ENCODE data around the gene RNF150. TPM values are rescaled to one million over a fixed set of nuclear protein-coding genes. Genes with fewer than 3 reads are reported as not detected.
"Not testable (repeated sequence)": the region's sequence is repeated elsewhere in the genome, so short reads cannot be mapped to it uniquely, and the experiment has no call there.

RNF150 gene
- total RNA-seq, 1 donor from 2014 or later, result 1.6 TPM

DNA sequence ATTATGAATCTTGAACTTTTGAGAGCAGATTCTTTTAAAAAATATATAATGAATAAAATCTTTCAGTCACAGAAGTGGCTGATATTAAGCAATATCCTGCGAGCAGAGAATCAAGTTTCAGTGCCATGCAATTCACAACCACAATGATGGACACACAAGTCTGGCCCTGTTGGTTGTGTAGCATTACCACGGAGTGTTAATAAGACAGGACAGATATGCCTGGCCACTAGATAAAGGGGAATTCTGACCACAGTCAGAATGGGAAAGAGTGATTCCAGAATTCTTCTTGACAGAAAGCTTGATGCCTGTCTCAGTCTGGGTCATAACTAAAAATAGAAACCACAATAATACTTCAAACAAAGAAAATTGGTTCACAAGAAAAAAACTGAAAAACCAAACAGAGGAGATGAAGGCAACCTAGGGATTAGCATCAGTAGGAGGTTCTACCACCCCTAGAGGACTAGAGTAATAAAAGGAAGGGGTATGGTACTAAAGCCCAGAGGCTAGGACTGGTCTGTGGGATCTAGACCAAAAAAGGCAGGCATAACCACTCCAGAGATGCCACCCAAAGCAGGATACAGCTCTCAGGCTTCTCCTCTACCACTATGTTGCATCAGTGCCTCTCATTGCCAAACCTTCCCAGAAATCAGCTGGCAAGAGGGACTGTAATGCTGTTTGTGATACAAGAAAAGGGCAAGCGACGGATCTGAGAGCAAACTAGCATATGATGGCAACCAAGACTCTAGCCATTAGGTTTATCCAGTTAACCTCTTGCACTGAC, 59.0 kb downstream of the RNF150 start:
- no peak for ATAC-seq

DNA sequence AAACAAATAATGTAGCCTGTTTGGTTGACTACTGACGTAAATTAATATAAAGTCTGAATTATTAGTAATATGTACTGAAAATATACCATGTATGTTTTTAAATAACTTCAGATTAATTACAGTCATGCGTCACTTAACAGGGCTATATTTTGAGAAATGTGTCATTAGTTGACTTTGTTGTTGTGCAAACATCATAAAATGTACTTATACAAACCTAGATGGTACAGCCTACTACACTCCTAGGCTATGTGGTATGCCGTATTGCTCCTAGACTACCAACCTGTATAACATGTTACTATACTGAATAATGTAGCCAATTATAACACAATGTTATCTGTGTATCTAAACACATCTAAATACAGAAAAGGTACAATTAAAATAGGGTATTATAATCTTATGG, 66.6 kb downstream of the RNF150 start:
- ATAC-seq, result no peak

DNA sequence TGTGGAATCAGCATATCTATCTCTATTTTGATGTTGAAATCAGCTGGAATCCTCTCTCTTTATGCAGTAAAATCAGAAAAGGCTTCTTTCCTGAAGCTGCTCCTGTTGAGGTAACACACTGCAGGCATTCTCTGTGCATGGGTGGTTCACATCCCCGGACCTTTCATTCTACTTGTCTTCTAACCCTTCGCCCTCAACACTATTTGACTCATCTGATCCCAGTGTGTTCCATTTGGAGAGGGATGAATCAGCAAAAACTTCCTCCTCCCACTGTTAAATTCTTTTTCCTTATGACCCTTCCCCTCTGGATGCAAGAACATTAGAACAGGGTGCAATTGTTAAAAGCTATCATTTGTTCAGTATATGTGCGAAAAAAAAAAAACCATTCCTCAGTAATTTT, 67.4 kb downstream of the RNF150 start:
- ATAC-seq, result no peak

DNA sequence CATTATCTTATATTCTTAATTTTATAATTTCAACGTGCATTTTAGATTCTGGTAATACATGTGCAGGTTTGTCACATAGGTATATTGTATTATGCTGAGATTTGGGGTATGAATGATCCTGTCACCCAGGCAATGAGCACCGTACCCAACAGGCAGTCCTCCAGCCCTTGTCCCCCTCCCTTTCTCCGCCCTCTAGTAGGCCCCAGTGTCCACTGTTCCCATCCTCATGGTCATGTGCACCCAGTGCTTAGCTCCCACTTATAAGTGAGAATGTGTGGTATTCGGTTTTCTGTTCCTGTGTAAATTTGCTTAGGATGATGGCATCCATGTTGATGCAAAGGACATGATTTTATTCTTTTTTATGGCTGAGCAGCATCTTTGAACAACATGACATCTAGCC, 70.6 kb downstream of the RNF150 start:
- no peak for ATAC-seq

DNA sequence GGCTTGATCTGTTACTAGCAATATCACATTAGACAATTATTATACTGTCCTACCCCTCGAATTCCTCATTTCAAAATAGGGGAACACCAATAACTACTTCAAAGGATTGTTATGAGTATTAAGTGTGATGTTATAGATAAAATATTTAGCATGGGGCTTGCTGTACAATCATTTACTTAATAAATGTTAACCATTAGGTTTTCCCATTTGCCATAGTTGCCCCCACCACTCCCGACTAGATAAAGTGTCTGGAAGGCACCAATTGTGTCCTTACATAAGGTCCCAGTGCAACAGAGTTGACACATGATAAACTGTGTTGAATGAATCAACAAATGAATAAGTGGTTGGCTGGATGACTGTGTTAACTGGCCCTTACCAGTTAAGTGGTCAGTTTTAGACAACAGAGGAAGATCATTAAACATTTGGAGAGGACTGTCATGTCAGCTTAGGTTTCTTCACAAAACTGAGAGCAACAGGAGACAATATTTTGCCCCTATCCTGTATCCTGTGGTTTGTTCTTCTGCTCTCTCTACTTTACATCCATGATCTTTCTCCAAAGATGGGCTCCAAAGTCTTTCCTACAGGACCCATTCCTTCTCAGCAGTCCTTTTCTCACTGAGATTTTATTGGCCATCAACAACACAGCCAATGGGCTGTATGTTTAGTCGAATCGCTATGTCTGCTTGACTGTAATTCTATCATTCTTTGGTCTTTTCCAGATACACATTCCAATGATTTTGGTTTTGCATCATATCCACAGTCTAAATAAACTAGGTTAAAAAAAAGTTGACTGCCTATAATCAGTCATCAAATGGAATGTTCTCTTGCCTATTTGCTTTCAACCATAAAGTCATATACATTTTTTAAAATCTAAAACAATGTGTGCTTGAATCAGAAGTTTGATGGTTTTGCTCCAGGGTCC, 74.4 kb downstream of the RNF150 start:
- ATAC-seq, result no peak

DNA sequence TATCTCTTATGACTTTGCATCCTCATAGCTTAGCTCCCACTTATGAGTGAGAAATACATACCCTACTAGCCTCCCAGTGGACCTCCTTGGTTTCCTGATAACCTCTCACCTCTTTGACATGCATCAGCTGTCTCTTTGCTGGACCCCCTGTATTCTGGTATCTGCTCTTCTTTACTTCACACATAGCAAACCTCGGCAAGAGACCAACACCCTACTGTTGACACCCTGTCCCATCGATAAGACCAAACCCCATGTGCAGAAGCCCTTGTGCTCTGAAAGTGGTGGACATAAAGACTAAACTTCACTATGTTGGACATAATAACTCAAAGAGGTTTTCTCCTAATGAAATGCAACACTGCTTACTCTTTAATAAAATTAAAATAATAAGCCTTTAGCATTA, 75.7 kb downstream of the RNF150 start:
- no peak for ATAC-seq

DNA sequence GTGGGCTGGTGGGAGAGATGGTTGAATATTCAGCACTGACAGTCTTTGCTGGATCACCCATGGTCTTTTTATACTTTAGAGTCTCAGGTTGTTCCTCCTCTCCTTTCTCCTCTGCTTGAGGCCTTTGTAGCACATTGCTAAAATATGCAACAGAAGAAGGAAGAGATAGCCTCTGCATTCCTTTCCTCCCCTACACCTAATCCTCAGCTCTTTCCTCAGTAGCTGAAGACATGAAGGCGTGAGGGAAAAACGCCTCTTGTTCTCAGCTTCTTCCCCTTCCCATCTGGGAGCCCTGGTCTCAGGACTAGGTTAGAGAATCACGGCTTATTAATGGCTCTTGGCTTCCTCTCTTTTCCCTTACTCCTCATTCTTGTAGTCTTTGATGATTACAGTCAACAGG, 76.8 kb downstream of the RNF150 start:
- ATAC-seq, result no peak

DNA sequence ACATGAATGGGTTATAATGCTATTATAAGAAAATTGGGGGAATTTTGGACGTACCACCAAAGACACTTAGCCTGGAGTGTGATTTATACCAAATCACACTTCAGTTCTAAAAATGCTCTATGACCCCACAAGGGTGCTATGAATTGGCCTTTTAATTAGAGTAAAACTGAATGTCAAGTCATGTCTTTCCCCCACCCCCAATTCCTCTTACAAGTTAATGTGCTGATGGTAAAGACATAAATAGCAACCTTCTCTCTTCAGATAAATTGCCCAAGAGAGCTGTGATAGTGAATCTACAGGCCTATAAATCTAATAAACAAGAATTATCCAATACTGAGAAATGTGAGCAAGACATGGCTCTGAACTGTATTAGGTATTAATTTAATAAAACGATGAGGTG, 78.8 kb downstream of the RNF150 start:
- no peak for ATAC-seq

DNA sequence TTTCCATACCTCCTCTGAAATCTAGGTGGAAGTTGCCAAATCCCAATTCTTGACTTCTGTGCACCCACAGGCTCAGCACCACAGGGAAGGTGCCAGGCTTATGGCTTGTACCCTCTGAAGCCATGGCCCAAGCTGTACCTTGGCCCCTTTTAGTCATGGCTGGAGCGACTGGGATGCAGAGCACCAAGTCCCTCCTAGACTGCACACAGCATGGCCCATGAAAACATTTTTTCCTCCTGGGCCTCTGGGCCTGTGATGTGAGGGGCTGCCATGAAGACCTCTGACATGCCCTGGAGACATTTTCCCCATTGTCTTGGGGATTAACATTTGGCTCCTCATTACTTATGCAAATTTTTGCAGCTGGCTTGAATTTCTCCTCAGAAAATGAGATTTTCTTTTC, 82.3 kb downstream of the RNF150 start:
- ATAC-seq, result not testable (repeated sequence)

DNA sequence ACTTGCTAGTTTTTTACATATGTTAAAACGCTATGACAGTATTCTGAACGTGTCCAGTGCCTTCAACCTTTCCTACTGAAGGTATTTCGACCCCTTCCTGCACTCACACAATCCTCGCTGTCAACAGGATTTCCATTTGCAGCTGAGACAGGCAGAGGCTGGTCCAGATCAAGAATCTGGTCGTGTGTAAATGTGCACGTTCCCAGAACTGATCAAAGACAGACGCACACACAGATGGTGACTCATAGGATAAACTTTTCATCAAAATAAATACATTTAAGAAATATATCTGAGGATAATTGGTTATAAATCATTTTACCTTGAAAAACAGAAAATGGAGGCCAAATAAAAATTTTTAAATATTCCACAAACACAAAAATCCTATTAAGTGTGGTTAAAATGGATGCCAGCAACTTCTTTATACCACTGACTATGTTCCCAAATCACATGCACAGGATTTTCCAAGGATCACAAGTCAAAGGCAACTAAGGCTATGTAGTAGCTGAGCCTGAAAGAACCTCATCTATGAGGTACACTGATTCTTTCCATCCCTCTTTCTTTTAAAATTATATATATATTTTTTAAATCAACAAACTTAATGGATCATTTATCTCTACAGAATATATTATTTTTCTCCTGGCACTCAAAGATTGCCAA, 85.9 kb downstream of the RNF150 start:
- no peak for ATAC-seq

DNA sequence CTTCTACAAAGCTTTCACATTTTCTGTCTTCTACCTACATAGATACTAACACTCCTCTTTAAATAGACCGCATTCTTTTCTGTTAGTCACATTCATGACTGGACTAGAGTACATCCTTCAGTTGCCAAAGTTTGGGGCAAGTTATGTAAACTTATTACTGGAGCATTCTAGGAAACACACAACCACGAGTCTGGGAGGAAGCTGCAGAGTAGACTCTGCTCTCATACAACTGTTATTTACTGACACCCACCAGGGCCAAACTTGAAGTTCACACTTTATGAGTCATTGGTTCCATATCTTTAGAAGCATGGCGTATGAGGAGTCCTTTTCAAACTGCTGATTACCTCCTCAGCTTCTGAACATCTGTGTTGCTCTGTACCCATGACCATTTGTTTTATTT, 87.0 kb downstream of the RNF150 start:
- ATAC-seq, result peak; percentile 84

DNA sequence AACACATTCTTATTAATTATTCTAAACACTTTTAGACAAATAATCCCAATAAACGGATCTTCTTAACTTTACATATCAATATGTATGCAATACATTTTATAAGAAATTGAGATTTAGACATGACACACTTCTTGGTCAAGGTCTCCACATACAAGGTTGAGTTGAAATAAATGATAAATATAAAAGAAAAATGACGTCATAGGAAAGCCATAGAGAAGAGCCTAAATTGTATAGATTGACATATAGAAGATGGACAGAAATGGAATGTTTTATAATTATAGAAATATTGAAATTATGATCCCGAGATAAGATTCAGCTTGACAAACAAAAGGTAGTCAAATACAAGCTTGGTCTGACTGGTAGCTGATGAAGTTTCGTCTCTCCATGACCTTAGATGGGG, 87.4 kb downstream of the RNF150 start:
- ATAC-seq, result no peak

DNA sequence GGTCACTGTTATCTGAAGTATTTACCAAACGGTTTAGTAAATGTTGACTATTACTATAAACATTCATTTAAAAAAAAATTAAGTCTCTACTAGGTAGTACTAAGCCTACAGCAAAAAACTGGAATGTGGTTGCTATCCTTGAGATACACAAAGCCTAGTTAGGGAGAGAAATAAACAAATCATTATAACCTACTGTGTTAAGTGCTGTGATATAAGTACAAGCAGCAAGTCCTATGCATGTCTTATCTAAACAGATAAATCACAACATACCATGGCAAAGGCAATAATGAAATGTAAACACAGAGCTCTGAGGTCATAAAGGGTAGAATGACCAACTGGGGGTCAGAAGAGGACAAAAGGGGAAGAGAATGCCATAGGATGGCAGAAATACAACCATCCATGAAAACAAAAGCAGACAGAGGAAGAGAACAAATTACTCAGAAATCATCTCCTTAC, 92.2 kb downstream of the RNF150 start:
- no peak for ATAC-seq

DNA sequence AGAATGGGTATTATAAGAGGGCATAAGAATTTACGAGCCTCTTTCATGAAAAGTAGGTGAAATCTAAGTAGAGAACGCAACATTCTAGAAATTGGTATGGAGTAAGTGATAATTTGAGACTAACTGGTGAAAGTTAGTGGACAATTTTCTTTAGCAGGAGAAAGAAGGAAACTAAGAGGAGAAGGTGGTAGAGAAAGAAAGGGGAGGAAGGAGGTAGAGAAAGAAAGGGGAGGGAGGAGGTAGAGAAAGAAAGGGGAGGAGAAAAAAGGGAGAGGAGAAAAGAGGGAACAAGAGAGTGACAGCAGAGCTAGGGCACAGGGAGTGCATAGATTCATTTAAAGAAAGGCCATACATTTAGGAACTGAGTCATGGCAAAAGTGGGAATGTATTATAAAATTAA, 94.1 kb downstream of the RNF150 start:
- ATAC-seq, result no peak

DNA sequence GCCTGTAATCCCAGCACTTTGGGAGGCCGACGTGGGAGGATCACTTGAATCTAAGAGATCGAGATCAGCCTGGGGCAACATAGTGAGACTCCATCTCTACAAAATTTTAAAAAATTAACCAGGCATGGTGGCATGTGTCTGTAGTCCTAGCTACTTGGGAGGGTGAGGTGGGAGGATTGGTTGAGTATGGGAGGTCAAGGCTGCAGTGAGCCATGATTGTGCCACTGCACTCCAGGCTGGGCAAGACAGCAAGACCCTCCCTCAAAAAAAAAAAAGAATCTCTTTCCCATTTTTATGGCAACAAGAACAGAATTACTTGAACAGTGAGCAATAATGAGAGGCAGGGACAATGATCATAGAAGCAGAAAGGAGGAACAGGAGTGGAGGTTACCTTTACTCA, 94.8 kb downstream of the RNF150 start:
- ATAC-seq, result no peak

DNA sequence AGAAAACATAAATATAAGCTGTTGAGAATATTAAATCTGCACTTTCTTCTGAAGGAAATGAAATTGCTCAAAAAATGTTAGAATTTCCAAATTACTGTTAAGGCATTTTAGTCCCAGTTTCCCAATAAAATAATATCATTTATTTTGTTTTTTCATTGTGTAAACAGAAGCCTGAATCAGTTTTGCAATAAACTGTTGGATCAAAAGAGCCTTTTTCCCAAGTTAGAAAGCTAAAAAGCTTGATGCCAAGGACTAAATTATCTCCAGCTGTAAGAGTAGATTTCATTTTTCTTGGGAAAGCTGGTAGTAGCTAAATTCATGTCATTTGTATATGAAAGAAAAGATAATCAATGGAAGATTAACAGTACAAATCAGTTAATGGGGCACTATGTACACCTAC, 95.8 kb downstream of the RNF150 start:
- ATAC-seq, result no peak

DNA sequence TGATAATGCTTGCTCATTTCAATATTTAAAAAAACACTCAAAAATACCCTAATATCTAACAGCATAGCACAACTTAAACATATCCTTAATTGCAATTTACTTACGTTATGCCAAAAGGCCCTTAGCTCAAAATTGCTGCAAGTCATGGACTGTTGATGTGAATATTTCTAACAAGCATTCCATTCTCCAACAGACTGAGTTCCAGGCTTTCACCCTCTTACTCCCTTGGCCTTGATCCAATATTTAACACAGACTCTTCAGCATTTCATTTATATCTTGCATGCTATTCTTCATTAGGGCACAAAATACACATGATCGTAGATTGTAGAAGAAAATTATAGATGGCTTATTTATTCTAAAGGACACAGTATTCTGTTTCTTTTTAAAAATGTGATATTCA, 96.5 kb downstream of the RNF150 start:
- no peak for ATAC-seq

DNA sequence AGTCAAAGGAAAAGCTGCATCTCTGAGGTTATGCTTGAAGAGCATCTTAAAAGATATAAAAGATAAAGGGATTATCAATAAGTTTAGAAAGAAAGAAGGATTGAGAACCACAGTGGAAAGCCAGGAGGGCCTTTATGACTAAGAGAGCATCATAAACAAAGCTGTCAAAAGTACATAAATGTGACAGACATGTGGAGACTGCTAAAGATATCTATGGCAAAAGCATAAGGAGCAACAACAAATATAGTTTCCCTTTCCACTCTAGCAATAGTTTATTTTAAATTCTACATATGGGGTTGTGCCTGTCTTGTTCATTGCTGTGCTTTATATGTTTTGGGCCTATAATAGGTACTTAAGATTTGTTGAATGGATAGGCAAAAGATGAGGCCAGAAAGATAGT, 97.3 kb downstream of the RNF150 start:
- ATAC-seq, result no peak

DNA sequence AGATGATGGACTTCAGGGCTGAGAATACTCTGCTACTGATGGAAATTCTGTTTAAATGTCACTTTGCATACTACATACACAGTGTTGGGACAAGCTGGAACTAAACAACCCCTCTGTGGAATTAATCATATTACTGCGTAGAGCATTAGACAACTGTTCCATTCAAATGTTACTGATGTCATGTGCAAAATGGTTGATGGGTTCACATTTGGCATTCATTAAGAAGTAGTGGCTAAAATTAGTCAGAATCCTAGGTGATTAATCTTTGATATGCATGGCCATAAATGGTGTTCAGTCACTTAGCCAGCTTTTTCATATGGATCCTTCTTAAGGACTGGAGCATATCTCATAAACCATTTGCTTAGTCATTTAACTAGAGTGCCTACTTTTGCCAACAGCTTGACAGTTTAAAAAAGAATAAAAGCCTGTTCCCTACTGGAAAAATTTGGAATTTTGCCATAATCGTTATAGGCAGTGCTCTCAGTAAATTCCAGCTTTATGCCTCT, 105.2 kb downstream of the RNF150 start:
- ATAC-seq, result peak; percentile 55

DNA sequence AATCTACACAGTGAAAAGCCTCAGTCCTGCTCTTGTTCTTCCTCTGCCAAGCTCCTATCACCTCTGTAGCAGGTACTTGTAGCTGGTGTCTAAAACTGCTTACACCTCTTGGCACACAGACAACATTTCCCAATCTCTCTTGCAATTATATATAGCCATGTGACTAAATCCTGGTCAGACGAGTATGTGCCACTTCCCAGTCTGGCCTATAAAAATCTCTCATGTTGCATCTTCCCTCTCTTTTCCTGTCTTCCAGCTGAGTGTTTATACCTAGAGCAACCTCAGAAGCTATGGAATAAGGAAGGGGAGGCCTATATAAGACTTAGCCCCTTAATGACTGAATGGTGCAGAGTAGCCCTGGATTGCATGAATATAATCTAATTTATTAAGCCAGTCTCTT, 105.8 kb downstream of the RNF150 start:
- peak; percentile 91 for ATAC-seq

DNA sequence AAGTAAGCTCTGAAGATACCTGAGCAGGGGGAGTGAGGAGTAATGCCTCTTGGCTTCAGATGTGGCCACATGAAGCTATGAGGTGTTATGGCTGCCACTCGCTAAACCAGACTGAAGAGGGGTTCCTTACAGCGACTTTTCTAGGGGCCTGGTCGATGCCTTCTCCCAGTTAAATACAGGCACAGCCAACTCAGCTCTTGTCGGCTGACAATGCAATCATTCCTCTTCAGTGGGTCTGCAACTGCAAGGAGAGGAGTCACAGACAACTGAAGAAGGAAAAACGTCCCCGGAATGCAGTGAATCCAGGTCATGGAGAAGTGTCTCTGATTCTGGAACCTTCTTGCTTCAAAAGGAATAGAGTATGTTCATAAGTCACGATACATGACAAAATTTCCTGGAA, 106.4 kb downstream of the RNF150 start:
- no peak for ATAC-seq

DNA sequence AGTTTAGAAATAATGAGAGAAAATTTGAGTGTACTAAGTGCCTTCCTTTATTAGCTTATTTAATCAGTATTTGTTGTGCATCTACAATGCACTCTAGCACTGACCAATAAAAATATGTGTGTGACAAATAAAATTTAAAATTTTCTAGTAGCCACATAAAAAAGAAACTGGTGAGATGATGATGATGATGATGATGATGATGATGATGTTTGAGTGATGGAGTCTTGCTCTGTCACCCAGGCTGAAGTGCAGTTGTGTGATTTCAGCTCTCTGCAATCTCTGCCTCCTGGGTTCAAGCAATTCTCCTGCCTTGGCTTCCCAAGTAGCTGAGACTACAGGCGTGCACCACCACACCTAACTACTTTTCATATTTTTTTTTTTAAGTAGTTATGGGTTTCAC, 110.2 kb downstream of the RNF150 start:
- ATAC-seq, result no peak

DNA sequence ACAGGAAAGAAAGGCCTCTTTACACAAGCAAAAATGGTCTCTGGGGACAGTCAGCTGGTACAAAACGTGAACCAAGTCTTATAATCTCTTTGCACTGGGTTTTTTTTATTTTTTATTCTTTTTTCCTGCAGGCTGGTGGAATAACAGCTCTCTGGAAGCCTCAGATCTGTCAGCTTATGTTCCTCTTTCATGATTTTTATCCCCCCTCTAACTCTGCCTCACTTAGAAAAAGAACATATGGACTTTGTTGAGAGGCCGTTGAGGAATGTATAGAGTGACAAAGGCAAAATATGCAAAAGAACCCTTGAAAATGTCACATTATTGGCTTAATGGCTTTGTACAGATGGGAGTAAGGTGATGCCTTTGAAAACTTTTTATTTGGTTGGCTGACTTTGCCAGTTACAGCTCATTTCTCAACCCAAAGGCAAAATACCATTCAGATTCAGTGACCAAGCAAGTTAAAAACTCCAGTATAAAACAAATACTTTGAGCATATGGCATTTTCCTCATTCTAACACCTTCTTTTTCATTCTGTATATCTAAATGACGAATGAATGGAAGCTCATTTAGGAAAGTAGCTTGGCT, 111.1 kb downstream of the RNF150 start:
- no peak for ATAC-seq
